ENCODE measurements around the gene SEMA5B.

DNA sequence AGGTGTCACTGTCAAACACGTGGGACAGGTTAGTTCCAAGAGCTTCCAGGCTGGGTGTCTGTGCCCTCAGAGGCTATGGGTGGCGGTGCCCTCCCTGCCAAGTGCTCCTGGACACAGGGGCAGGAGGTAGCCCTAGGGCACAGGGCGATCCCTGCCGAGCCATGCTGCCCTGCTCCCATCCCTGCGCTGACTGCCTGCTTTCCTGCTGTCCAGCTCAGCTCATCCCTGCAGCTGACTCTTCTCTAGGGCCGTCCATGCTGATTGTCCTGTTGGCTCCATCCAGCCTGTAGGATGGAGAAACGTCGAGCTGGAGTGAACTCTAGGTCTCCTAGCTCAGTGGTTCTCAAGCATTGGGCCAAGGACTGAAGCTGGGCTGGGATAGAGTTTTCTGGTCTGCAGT, 42.9 kb upstream of the SEMA5B start:
- TF ChIP-seq EZH2 (IDR thresholded peaks at IDR 0.05) (no peak), POLR2AphosphoS5 (IDR thresholded peaks at IDR 0.05; ENCODE audit: borderline replicate concordance, low read depth, low read length) (no peak), FOXP2 (optimal IDR thresholded peaks at IDR 0.05; ENCODE audit: control extremely low read depth, extremely low read length, insufficient read depth) (no peak)

All from SK-N-MC (cell line).